AG04449 (cell line): ENCODE results near the gene PEX5L.
"Not testable (repeated sequence)": the region's sequence is repeated elsewhere in the genome, so short reads cannot be mapped to it uniquely, and the experiment has no call there.

Experiments
- CTCF ChIA-PET: fragments of 350-600 bp; formaldehyde crosslinking; extraction: SDS; loops from one replicate; lab custom pipeline; 2021; ENCODE audit warnings: antibody characterized with exemption; lab: Yijun Ruan, JAX
- POLR2A ChIA-PET: fragments of 400-600, 350-600 bp; formaldehyde crosslinking; extraction: SDS; loops from one replicate; lab custom pipeline; 2020; ENCODE audit warnings: antibody characterized with exemption, inconsistent platforms; lab: Yijun Ruan, JAX
- DNase-seq: peaks from one replicate; pipeline ENCODE4 v3.0.0-alpha.2; 2010; ENCODE audit warnings: low read depth, low spot score
- H3K4me3 ChIP-seq: 2 replicates; pipeline ENCODE4 v1.5.1; 2011; ENCODE audit warnings: low read depth, mild to moderate bottlenecking, control low read depth, low read length
- CTCF ChIP-seq: IDR thresholded peaks from one replicate; pipeline ENCODE4 v1.5.1; 2011; ENCODE audit warnings: mild to moderate bottlenecking, moderate library complexity, low read length, control low read depth, inconsistent platforms; ENCODE audit not compliant: insufficient read depth; ENCODE audit errors: missing control alignments

PEX5L gene

GRCh38 chr3:180058238-180058637 lies 21.5 kb upstream of the PEX5L start:
- no peak for DNase-seq
- no peak overlapping the region for H3K4me3 ChIP-seq
- TF ChIP-seq CTCF, result no peak
- ChIA-PET CTCF (no interaction called here), POLR2A (no interaction called here)

- DNase-seq, H3K4me3 ChIP-seq, CTCF ChIA-PET, POLR2A ChIA-PET: not testable (repeated sequence)
Observed at GRCh38 chr3:180055656-180056055, 18.9 kb upstream of the PEX5L start.

GRCh38 chr3:180049391-180049790 lies 12.7 kb upstream of the PEX5L start:
- DNase-seq, result no peak
- TF ChIP-seq CTCF, result no peak
- H3K4me3 ChIP-seq, result no peak overlapping the region
- POLR2A ChIA-PET, result no interaction called here
- CTCF ChIA-PET, result no interaction called here

GRCh38 chr3:180048840-180049239 lies 12.1 kb upstream of the PEX5L start:
- DNase-seq, result peak; percentile 52
- POLR2A ChIA-PET, result no interaction called here
- CTCF ChIA-PET, result no interaction called here

GRCh38 chr3:180048103-180048502 lies 11.4 kb upstream of the PEX5L start:
- H3K4me3 ChIP-seq, result no peak overlapping the region
- POLR2A ChIA-PET, result no interaction called here
- no peak for DNase-seq
- no peak for TF ChIP-seq CTCF
- CTCF ChIA-PET, result no interaction called here

More at GRCh38 chr3:180048840-180049239, 12.1 kb upstream of the PEX5L start:
- H3K4me3 ChIP-seq, result no peak overlapping the region
- no peak for TF ChIP-seq CTCF

GRCh38 chr3:180040966-180041365 lies 4.2 kb upstream of the PEX5L start:
- ChIA-PET CTCF (no interaction called here), POLR2A (no interaction called here)
- no peak for TF ChIP-seq CTCF
- no peak for DNase-seq
- no peak overlapping the region for H3K4me3 ChIP-seq

GRCh38 chr3:180036092-180036670 lies 556 bp downstream of the PEX5L start:
- peak overlapping the region; percentile 60 for H3K4me3 ChIP-seq
- ChIA-PET POLR2A (no interaction called here), CTCF (interaction anchor here (0.9 kb wide), 1 partner anchor 225 kb away, joined by 3 read pairs; no protein-coding TSS in a partner anchor)
- DNase-seq, result no peak
- TF ChIP-seq CTCF, result no peak
